H9 (cell line): Measurements from ENCODE around the gene TDRD7. TPM values are rescaled to one million over a fixed set of nuclear protein-coding genes. Genes with fewer than 3 reads are reported as not detected.

Experiments
- DNase-seq: peaks from one replicate; pipeline ENCODE4 v3.0.0-alpha.2; 2017
- H2AFZ ChIP-seq: one replicate; pipeline ENCODE4 v1.6.1; 2013; ENCODE audit warnings: mild to moderate bottlenecking, low read length, control low read depth, moderate library complexity
- H2AK5ac ChIP-seq: 2 replicates; pipeline ENCODE4 v1.6.1; 2013; ENCODE audit warnings: low read length, control low read depth, mixed read lengths; ENCODE audit not compliant: insufficient read length
- H2BK120ac ChIP-seq: one replicate; pipeline ENCODE4 v1.6.1; 2013; ENCODE audit warnings: low read depth, mild to moderate bottlenecking, low read length, control low read depth, inconsistent platforms; ENCODE audit not compliant: poor library complexity, severe bottlenecking
- H2BK12ac ChIP-seq: 2 replicates; pipeline ENCODE4 v1.6.1; 2013; ENCODE audit warnings: low read length, control low read depth, mixed read lengths, low read depth; ENCODE audit not compliant: insufficient read length
- H2BK15ac ChIP-seq: 2 replicates; pipeline ENCODE4 v1.6.1; 2013; ENCODE audit warnings: low read depth, low read length, control low read depth
- H2BK20ac ChIP-seq: one replicate; pipeline ENCODE4 v1.6.1; 2013; ENCODE audit warnings: low read depth, mild to moderate bottlenecking, low read length, control low read depth, inconsistent platforms; ENCODE audit not compliant: poor library complexity, severe bottlenecking
- H2BK5ac ChIP-seq: 2 replicates; pipeline ENCODE4 v1.6.1; 2013; ENCODE audit warnings: low read length, control low read depth, mixed read lengths; ENCODE audit not compliant: insufficient read length
- H3K14ac ChIP-seq: 2 replicates; pipeline ENCODE4 v1.6.1; 2013; ENCODE audit warnings: low read length, control low read depth; ENCODE audit not compliant: insufficient read depth
- H3K18ac ChIP-seq: 2 replicates; pipeline ENCODE4 v1.6.1; 2013; ENCODE audit warnings: low read depth, mild to moderate bottlenecking, mixed read lengths, low read length, control low read depth; ENCODE audit not compliant: insufficient read length
- H3K23ac ChIP-seq: 2 replicates; pipeline ENCODE4 v1.6.1; 2013; ENCODE audit warnings: low read length, control low read depth, mixed read lengths, low read depth; ENCODE audit not compliant: insufficient read length
- H3K23me2 ChIP-seq: 2 replicates; pipeline ENCODE4 v1.6.1; 2013; ENCODE audit warnings: low read depth, mild to moderate bottlenecking, mixed read lengths, low read length, control low read depth; ENCODE audit not compliant: insufficient read length, poor library complexity, severe bottlenecking
- H3K27ac ChIP-seq: 2 replicates; pipeline ENCODE4 v1.5.1; 2013; ENCODE audit warnings: low read length, control low read depth, mixed read lengths, low read depth; ENCODE audit not compliant: insufficient read length
- H3K27me3 ChIP-seq: 2 replicates; pipeline ENCODE4 v1.6.1; 2013; ENCODE audit warnings: low read length, control low read depth, inconsistent platforms; ENCODE audit not compliant: insufficient read depth
- H3K4ac ChIP-seq: 2 replicates; pipeline ENCODE4 v1.6.1; 2013; ENCODE audit warnings: low read depth, mild to moderate bottlenecking, control low read depth, inconsistent platforms, low read length, moderate library complexity
- H3K4me1 ChIP-seq: 2 replicates; pipeline ENCODE4 v1.6.1; 2013; ENCODE audit warnings: low read length, control low read depth, inconsistent platforms; ENCODE audit not compliant: insufficient read depth
- H3K4me2 ChIP-seq: 2 replicates; pipeline ENCODE4 v1.6.1; 2013; ENCODE audit warnings: low read length, control low read depth, mixed read lengths; ENCODE audit not compliant: insufficient read length, insufficient read depth
- H3K56ac ChIP-seq: 2 replicates; pipeline ENCODE4 v1.6.1; 2013; ENCODE audit warnings: low read depth, mild to moderate bottlenecking, mixed read lengths, low read length, control low read depth; ENCODE audit not compliant: insufficient read length
- H3K79me1 ChIP-seq: 2 replicates; pipeline ENCODE4 v1.6.1; 2013; ENCODE audit warnings: low read depth, mild to moderate bottlenecking, moderate library complexity, low read length, control low read depth, inconsistent platforms; ENCODE audit not compliant: insufficient read depth, poor library complexity, severe bottlenecking
- H3K79me2 ChIP-seq: 2 replicates; pipeline ENCODE4 v1.6.1; 2013; ENCODE audit warnings: low read length, control low read depth, inconsistent platforms; ENCODE audit not compliant: insufficient read depth
- H3K9ac ChIP-seq: 2 replicates; pipeline ENCODE4 v1.6.1; 2013; ENCODE audit warnings: low read length, control low read depth, mixed read lengths; ENCODE audit not compliant: insufficient read length; ENCODE audit errors: extremely low read depth
- H3K9me3 ChIP-seq: one replicate; pipeline ENCODE4 v1.6.1; 2013; ENCODE audit warnings: low read depth, low read length, inconsistent platforms; ENCODE audit not compliant: control insufficient read depth
- H3T11ph ChIP-seq: one replicate; pipeline ENCODE4 v1.6.1; 2013; ENCODE audit warnings: mild to moderate bottlenecking, low read length, control low read depth, inconsistent platforms
- H4K20me1 ChIP-seq: one replicate; pipeline ENCODE4 v1.6.1; 2013; ENCODE audit not compliant: control insufficient read depth, insufficient read length, insufficient read depth
- H4K5ac ChIP-seq: 2 replicates; pipeline ENCODE4 v1.6.1; 2013; ENCODE audit warnings: low read depth, mild to moderate bottlenecking, mixed read lengths, low read length, control low read depth; ENCODE audit not compliant: insufficient read length
- H4K8ac ChIP-seq: replicated peaks from 2 replicates; pipeline ENCODE4 v1.6.1; 2013; ENCODE audit warnings: low read length, control low read depth, mixed read lengths, low read depth; ENCODE audit not compliant: insufficient read length
- H4K91ac ChIP-seq: 2 replicates; pipeline ENCODE4 v1.6.1; 2013; ENCODE audit warnings: low read depth, mild to moderate bottlenecking, moderate library complexity, mixed read lengths, low read length, control low read depth; ENCODE audit not compliant: insufficient read length
- H3K27ac Mint-ChIP-seq, 3 experiments: 2 replicates in 2 of 3; 3 replicates in 1 of 3; pipeline ENCODE4 v1.8.0; 2020 to 2021; ENCODE audit warnings: mixed read lengths in 3 of 3, mild to moderate bottlenecking in 1 of 3, moderate library complexity in 1 of 3
- H3K27me3 Mint-ChIP-seq: 2 replicates; pipeline ENCODE4 v1.8.0; 2021; ENCODE audit warnings: low read depth, mild to moderate bottlenecking, moderate library complexity, mixed read lengths
- H3K36me3 Mint-ChIP-seq, 3 experiments: 2 replicates in 2 of 3; 3 replicates in 1 of 3; pipeline ENCODE4 v1.8.0; 2020 to 2021; ENCODE audit warnings: low read depth in 3 of 3, mixed read lengths in 3 of 3; ENCODE audit not compliant: insufficient read depth in 1 of 3
- H3K4me1 Mint-ChIP-seq, 2 experiments: 2 replicates each; pipeline ENCODE4 v1.8.0; 2020; ENCODE audit warnings: mixed read lengths in 2 of 2
- H3K4me3 Mint-ChIP-seq, 2 experiments: 2 replicates in 1 of 2; 3 replicates in 1 of 2; pipeline ENCODE4 v1.8.0; 2020 to 2021; ENCODE audit warnings: mild to moderate bottlenecking in 2 of 2, mixed read lengths in 2 of 2, moderate library complexity in 1 of 2
- H3K9me3 Mint-ChIP-seq, 2 experiments: 2 replicates in 1 of 2; 3 replicates in 1 of 2; pipeline ENCODE4 v1.8.0; 2020; ENCODE audit warnings: mild to moderate bottlenecking in 2 of 2, mixed read lengths in 2 of 2, moderate library complexity in 1 of 2
- CTCF ChIP-seq: fragments of 200-600 bp; sonication (generic); conservative IDR thresholded peaks from 3 replicates; pipeline ENCODE4 v1.8.0; 2021; ENCODE audit warnings: antibody characterized with exemption, mild to moderate bottlenecking
- WGBS: extraction: QIAGEN DNeasy Blood & Tissue Kit; methylation state at CpG from one replicate; pipeline ENCODE4 v1.1.7; 2013; ENCODE audit warnings: missing lambda C conversion rate, low lambda C conversion rate, mixed read lengths; ENCODE audit not compliant: insufficient read length; ENCODE audit errors: extremely low coverage; 5-methylcytosine and 5-hydroxymethylcytosine counted together
- total RNA-seq: library from RNA; stranded (reverse); gene quantifications from 2 replicates; pipeline ENCODE4 v1.2.1, GENCODE V29; 2021

TDRD7 gene
- total RNA-seq, 1 experiment from 2014 or later, result 5.1 TPM

GRCh38 chr9:97430316-97431043, 18.6 kb downstream of the TDRD7 start:
- DNase-seq, result no peak
- Histone ChIP-seq H3K4me2 (no peak overlapping the region), H3K18ac (no peak overlapping the region), H2BK12ac (no peak overlapping the region), H2AFZ (no peak overlapping the region), H2AK5ac (no peak overlapping the region), H3K23ac (no peak overlapping the region), H3K4me1 (no peaks in the 10 kb centered on the region), H4K5ac (no peak overlapping the region), H2BK15ac (no peak overlapping the region), H3K9me3 (no peaks in the 10 kb centered on the region), H3K27ac (no peak overlapping the region), H2BK5ac (no peak overlapping the region), H4K20me1 (no peaks in the 10 kb centered on the region), H2BK20ac (no peak overlapping the region), H3K23me2 (no peaks in the 10 kb centered on the region), H3K4ac (no peak overlapping the region), H3K79me1 (no peaks in the 10 kb centered on the region), H3K56ac (no peak overlapping the region), H3K27me3 (no peaks in the 10 kb centered on the region), H2BK120ac (no peak overlapping the region), H4K91ac (no peak overlapping the region), H3K9ac (no peak overlapping the region), H4K8ac (no peak overlapping the region), H3T11ph (no peak overlapping the region), H3K14ac (no peak overlapping the region), H3K79me2 (no peaks in the 10 kb centered on the region)
- no peak for TF ChIP-seq CTCF
- Mint-ChIP-seq H3K4me3 (no peak overlapping the region), H3K27ac (peak overlapping the region in 1 of 3 experiments; percentile 63; a peak in 2 of 7 replicates), H3K27me3 (no peaks in the 10 kb centered on the region), H3K4me1 (peaks cover 6% of the 10 kb centered on the region in 2 experiments), H3K36me3 (no peaks in the 10 kb centered on the region), H3K9me3 (no peaks in the 10 kb centered on the region)
- no CpG with 5 or more reads among the region's 7 CpGs for WGBS
